ENCODE measurements around the gene REV3L. TPM values are rescaled to one million over a fixed set of nuclear protein-coding genes. Genes with fewer than 3 reads are reported as not detected.

The REV3L gene
- total and polyA plus RNA-seq, 2 of the 8 experiments (the other 6 are each of a cell fraction or from before 2014, with no cell fraction given): 2.1 to 6.6 TPM

- TF ChIP-seq KDM5A (IDR thresholded peaks at IDR 0.05; ENCODE audit: low read length) (no peak), USF2 (IDR thresholded peaks at IDR 0.05; ENCODE audit: low read length) (no peak), CEBPB (IDR thresholded peaks at IDR 0.05; ENCODE audit: low read depth, low read length) (no peak), SP2 (IDR thresholded peaks at IDR 0.05; ENCODE audit: low read length) (no peak), SIN3A (conservative IDR thresholded peaks at IDR 0.05 in 1 of 2, IDR thresholded peaks at IDR 0.05 in 1 of 2; ENCODE audit: low read depth in 1 of 2, low read length in 2 of 2) (no peak), HDAC6 (IDR thresholded peaks at IDR 0.05; ENCODE audit: low read depth, low read length) (no peak)
Observed at GRCh38 chr6:111357705-111358104, 125.3 kb downstream of the REV3L start (continued).

Measured in H1 (cell line).